ENCODE data around the gene ACBD4.

ACBD4 gene

GRCh38 chr17:45135192-45135977 is at the start of gene ACBD4:
ACBD4 (plus strand) TSS chr17:45135687; CDS start chr17:45136145, 458 bp downstream.
- DNase-seq = peak; percentile 99

GRCh38 chr17:45086391-45086790 is 49.1 kb upstream of the ACBD4 start:
- no peak for DNase-seq

- no peak for DNase-seq
Observed at GRCh38 chr17:45086865-45087503, 48.5 kb upstream of the ACBD4 start.

GRCh38 chr17:45087504-45087975 is 47.9 kb upstream of the ACBD4 start:
- no peak for DNase-seq

GRCh38 chr17:45087978-45088377 is 47.5 kb upstream of the ACBD4 start:
- DNase-seq = no peak

GRCh38 chr17:45088741-45089140 is 46.7 kb upstream of the ACBD4 start:
- DNase-seq = no peak

GRCh38 chr17:45090711-45091110 is 44.8 kb upstream of the ACBD4 start:
- no peak for DNase-seq

- no peak for DNase-seq
Observed at GRCh38 chr17:45091778-45092425, 43.6 kb upstream of the ACBD4 start.

GRCh38 chr17:45092911-45093430 is 42.5 kb upstream of the ACBD4 start:
- DNase-seq = no peak

GRCh38 chr17:45093444-45094110 is 41.9 kb upstream of the ACBD4 start:
- DNase-seq = no peak

- DNase-seq = peak; percentile 68
Observed at GRCh38 chr17:45096141-45096540, 39.3 kb upstream of the ACBD4 start.

- no peak for DNase-seq
Observed at GRCh38 chr17:45096926-45097325, 38.6 kb upstream of the ACBD4 start.

- no peak for DNase-seq
Observed at GRCh38 chr17:45098081-45098868, 37.2 kb upstream of the ACBD4 start.

GRCh38 chr17:45098869-45099616 is 36.4 kb upstream of the ACBD4 start:
- peak; percentile 85 for DNase-seq

- no peak for DNase-seq
Observed at GRCh38 chr17:45101546-45101882, 34.0 kb upstream of the ACBD4 start.

- no peak for DNase-seq
Observed at GRCh38 chr17:45101883-45102811, 33.3 kb upstream of the ACBD4 start.

GRCh38 chr17:45102856-45103255 is 32.6 kb upstream of the ACBD4 start:
- no peak for DNase-seq

GRCh38 chr17:45103269-45103795 is 32.2 kb upstream of the ACBD4 start:
- no peak for DNase-seq

- DNase-seq = no peak
Observed at GRCh38 chr17:45104029-45104428, 31.5 kb upstream of the ACBD4 start.

GRCh38 chr17:45104497-45104896 is 31.0 kb upstream of the ACBD4 start:
- no peak for DNase-seq

Data from hematopoietic multipotent progenitor cell treated with erythropoietin and hydrocortisone succinate and interleukin-3 and kit ligand, for 6 days (in vitro differentiated cells).